ENCODE measurements around the gene SGPP2. TPM values are rescaled to one million over a fixed set of nuclear protein-coding genes. Genes with fewer than 3 reads are reported as not detected.

SGPP2 gene
- total RNA-seq, 3 donors from 2014 or later (not counting 1 experiment from before 2014, with no cell fraction given), result 0.25 to 0.30 TPM; not detected in 1

DNA sequence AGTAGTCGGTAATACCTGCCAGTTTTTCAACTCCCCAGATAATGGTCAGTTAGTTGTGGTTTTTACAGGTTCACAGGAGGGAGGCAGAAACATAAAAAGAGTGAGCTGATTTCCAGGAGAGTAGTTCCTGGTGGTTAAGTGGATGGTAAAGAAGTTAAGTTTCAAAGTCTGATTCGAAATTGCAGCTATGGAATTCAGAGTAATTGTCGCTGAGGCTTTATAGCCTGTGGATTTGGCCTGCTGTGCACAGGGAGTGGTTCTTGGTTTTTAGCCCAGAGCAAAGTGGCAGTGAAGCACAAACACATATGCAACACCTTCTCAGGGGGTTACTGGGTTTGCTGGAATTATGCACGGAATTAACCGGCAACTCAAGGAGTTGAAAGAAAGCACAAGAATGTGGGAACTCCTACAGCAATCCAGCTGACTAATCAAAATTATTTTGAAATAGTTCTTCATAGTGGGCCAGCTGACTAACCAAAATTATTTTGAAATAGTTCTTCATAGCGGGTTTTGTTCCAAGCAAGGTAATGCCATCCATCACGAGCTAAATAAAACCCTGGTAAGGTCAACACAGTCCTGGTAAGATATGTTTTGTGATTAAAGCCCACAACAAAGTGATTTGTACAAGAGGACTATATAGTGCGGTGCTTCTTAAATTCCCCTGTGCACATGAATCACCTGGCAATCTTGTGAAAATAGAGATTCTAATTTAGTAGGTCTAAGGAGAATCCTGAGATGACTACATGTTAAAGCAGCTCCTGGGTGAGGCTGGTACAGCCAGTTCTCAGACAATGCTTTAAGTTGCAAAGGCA lies 94.4 kb downstream of the SGPP2 start:
- no peaks in the 10 kb centered on the region for H3K36me3 ChIP-seq (ENCODE audit: control insufficient read depth, insufficient read depth, low read length)
- Mint-ChIP-seq H3K4me3 (no peak overlapping the region), H3K36me3 (no peaks in the 10 kb centered on the region), H3K9me3 (no peaks in the 10 kb centered on the region), H3K4me1 (no peaks in the 10 kb centered on the region), H3K27me3 (ENCODE audit: low read depth in 2 of 2) (no peaks in the 10 kb centered on the region), H3K27ac (no peak overlapping the region)
- H3K4me3 ChIP-seq (ENCODE audit: low read length), result no peak overlapping the region
- H3K9me3 ChIP-seq (ENCODE audit: control insufficient read depth, insufficient read depth, low read length), result no peaks in the 10 kb centered on the region
- H3K27ac ChIP-seq (ENCODE audit: low read length), result no peak overlapping the region
- ATAC-seq (no peak), DNase-seq (no peak)
- no peak for TF ChIP-seq CTCF (IDR thresholded peaks at IDR 0.05)
- intact Hi-C loops (cut with micrococcal nuclease), result no loop called here
- no peaks in the 10 kb centered on the region for H3K4me1 ChIP-seq (ENCODE audit: control insufficient read depth, insufficient read depth, low read length)
- 85% methylated on average over 8 of the region's 8 CpGs for WGBS (ENCODE audit: insufficient coverage)
- no peaks in the 10 kb centered on the region for H3K27me3 ChIP-seq (ENCODE audit: control insufficient read depth, insufficient read depth, low read length)

DNA sequence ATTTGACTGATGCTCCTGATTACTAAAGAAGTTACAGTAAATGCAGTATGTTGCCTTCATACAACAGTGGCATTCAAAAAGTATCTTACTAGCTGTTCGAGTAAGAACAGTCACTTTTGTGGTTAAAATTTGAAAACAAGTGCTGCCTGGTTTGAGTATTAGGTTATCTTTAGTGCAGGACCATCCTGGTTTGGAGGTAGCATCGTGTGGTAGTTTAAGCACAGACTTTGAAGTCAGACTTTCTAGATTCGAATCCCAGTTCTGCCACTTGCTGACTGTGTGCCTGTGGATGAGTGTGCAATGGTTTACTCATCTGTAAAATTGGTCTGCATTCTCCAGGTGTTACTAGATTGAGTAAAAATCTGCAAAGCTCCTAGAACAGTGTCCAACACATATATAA lies 96.8 kb downstream of the SGPP2 start:
- WGBS (ENCODE audit: insufficient coverage), result 63% methylated on average over 3 of the region's 3 CpGs
- H3K9me3 ChIP-seq (ENCODE audit: control insufficient read depth, insufficient read depth, low read length), result no peaks in the 10 kb centered on the region
- DNase-seq, result no peak
- Mint-ChIP-seq H3K9me3 (no peaks in the 10 kb centered on the region), H3K4me3 (no peak overlapping the region), H3K27ac (no peak overlapping the region), H3K36me3 (no peaks in the 10 kb centered on the region), H3K27me3 (ENCODE audit: low read depth in 2 of 2) (no peaks in the 10 kb centered on the region), H3K4me1 (no peaks in the 10 kb centered on the region)
- H3K4me1 ChIP-seq (ENCODE audit: control insufficient read depth, insufficient read depth, low read length), result no peaks in the 10 kb centered on the region
- H3K27ac ChIP-seq (ENCODE audit: low read length), result no peak overlapping the region
- ATAC-seq, result no peak
- no peak overlapping the region for H3K4me3 ChIP-seq (ENCODE audit: low read length)
- H3K27me3 ChIP-seq (ENCODE audit: control insufficient read depth, insufficient read depth, low read length), result no peaks in the 10 kb centered on the region
- TF ChIP-seq CTCF (IDR thresholded peaks at IDR 0.05), result no peak
- no peaks in the 10 kb centered on the region for H3K36me3 ChIP-seq (ENCODE audit: control insufficient read depth, insufficient read depth, low read length)
- intact Hi-C loops (cut with micrococcal nuclease), result no loop called here

- intact Hi-C loops (cut with micrococcal nuclease), result no loop called here
- Histone ChIP-seq H3K36me3 (ENCODE audit: control insufficient read depth, insufficient read depth, low read length) (no peaks in the 10 kb centered on the region), H3K4me1 (ENCODE audit: control insufficient read depth, insufficient read depth, low read length) (no peaks in the 10 kb centered on the region), H3K27me3 (ENCODE audit: control insufficient read depth, insufficient read depth, low read length) (no peaks in the 10 kb centered on the region), H3K4me3 (ENCODE audit: low read length) (no peak overlapping the region), H3K27ac (ENCODE audit: low read length) (no peak overlapping the region), H3K9me3 (ENCODE audit: control insufficient read depth, insufficient read depth, low read length) (no peaks in the 10 kb centered on the region)
- H3K4me1 Mint-ChIP-seq, result no peaks in the 10 kb centered on the region
- H3K27me3 Mint-ChIP-seq (ENCODE audit: low read depth in 2 of 2), result no peaks in the 10 kb centered on the region
- H3K36me3 Mint-ChIP-seq, result no peaks in the 10 kb centered on the region
- H3K27ac Mint-ChIP-seq, result no peak overlapping the region
- no peak for TF ChIP-seq CTCF (IDR thresholded peaks at IDR 0.05)
- H3K9me3 Mint-ChIP-seq, result no peaks in the 10 kb centered on the region
- no peak for DNase-seq
- no peak for ATAC-seq
- WGBS (ENCODE audit: insufficient coverage), result 67% methylated on average over 1 of the region's 1 CpG
- no peak overlapping the region for H3K4me3 Mint-ChIP-seq
Measured at GRCh38 chr2:222522082-222522481, 97.7 kb downstream of the SGPP2 start.
